Measurements from ENCODE around the gene RRP9.

RRP9 gene

GRCh38 chr3:51896607-51897305 lies 44.9 kb downstream of the RRP9 start:
- no peak for DNase-seq

DNA sequence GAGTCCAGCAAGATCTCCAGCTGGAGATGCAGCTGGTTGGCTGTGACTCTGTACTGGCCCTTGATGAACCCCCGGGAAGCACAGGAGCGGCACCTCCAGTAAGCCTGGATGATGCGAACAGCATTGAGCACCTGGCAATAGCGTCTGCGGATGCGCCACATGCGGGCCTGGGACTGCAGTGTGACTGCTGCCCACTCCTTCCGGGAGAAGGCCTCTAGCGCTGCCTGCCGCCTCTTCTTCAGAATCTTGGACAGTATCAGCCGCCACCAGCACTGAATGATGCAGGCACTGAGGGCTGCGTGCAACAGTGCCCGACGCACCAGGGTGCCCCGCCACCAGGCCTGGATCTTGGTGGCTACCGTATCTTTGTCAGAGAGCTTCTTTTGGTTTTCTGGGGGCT lies 46.8 kb downstream of the RRP9 start:
- no peak for DNase-seq

- no peak for DNase-seq
Measured at GRCh38 chr3:51894391-51894790, 47.3 kb downstream of the RRP9 start.

DNA sequence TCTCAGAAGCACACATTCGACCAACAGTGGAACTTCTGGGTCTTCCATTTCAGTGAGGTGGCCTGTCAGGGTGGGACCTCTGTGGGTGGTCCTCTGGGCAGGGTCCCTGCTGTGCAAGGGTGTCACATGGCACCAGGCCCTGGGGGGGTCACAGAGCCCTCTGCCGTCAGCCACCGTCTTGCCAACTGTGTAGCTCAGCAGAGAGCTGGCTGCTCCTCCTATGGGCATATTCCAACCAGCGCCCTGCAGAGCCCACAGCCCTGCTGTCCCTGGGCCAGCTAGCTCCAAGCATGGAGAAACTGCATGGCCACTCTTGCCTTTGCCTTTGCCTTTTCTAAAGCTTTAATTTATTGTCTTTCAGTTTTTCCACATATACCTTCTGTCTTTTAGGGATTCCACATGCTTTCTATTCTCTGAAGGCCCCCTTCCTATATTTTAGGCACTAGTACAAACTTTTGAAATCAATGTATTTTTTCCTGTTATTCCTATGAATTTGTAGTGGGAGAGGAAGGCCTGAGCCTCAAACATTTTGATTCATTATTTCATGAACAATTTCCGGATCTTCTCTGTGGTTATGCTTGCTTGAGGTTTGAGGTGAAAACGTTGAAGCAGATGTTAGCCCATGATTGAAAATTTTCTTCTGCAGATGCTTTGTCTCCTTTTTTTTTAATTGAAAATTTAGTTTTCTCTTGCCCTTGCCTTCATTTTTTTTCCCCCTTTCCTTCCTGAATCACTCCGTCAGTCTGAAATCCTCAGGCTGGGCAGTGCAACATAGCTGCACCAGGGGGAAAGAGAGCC lies 50.3 kb downstream of the RRP9 start:
- DNase-seq: no peak

GRCh38 chr3:51888463-51889105 lies 53.1 kb downstream of the RRP9 start:
- DNase-seq: no peak

- DNase-seq: no peak
Measured at GRCh38 chr3:51887620-51888019, 54.1 kb downstream of the RRP9 start.

DNA sequence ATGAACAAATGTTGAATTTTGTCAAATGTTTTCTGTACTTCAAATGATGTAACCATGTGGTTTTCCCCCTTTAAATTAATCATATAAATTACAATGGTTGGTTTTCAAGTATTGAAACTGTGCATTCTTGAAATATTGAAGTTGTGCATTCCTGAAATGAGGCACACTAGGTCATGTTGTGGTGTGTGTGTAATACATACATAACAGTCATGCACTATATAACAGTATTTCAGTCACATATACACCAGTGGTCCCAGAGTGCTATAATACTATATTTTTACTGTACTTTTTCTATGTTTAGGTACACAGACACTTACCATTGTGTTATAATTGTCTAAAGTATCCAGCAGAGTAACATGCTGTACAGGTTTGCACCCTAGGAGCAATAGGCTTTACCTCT lies 55.3 kb downstream of the RRP9 start:
- no peak for DNase-seq

All from kidney glomerular epithelial cell (primary cell).